Measurements from ENCODE around the gene TBC1D10A.

DNA sequence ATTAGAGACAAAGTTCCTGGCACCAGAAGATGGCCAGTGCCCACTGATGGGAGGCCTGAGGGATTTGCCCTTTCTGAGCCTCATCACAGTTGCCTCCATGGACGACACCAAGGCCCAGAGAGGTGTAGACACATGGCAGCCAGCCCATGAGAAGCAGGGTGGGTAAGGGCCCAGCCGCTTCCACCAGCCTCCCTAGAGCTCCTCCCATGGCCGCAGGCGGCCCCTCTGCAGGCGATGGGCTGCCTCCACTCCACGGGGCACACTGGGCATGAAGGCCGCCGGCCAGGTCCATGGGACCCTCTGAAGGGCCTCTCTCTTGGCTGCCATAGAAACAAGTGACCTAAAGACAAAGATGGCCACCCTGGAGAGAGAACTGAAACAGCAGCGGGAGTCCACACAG, 44.6 kb upstream of the TBC1D10A start:
- TF ChIP-seq, protein P1, sequence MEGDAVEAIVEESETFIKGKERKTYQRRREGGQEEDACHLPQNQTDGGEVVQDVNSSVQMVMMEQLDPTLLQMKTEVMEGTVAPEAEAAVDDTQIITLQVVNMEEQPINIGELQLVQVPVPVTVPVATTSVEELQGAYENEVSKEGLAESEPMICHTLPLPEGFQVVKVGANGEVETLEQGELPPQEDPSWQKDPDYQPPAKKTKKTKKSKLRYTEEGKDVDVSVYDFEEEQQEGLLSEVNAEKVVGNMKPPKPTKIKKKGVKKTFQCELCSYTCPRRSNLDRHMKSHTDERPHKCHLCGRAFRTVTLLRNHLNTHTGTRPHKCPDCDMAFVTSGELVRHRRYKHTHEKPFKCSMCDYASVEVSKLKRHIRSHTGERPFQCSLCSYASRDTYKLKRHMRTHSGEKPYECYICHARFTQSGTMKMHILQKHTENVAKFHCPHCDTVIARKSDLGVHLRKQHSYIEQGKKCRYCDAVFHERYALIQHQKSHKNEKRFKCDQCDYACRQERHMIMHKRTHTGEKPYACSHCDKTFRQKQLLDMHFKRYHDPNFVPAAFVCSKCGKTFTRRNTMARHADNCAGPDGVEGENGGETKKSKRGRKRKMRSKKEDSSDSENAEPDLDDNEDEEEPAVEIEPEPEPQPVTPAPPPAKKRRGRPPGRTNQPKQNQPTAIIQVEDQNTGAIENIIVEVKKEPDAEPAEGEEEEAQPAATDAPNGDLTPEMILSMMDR (IDR thresholded peaks at IDR 0.05; ENCODE audit: low read depth, low read length): no peak
- TF ChIP-seq EZH2phosphoT487 (IDR thresholded peaks at IDR 0.05; ENCODE audit: low read depth): no peak
